Motor neuron (in vitro differentiated cells): ENCODE measurements around the gene PIK3C3. TPM values are rescaled to one million over a fixed set of nuclear protein-coding genes. Genes with fewer than 3 reads are reported as not detected.

Experiments
- ATAC-seq, 8 experiments: fragments of 200-7000 bp; cut with Tn5 transposase; replicated peaks in 6 of 8; 2 replicates each; pipeline ENCODE4 v1.8.0; 2021; ENCODE audit warnings: mild to moderate bottlenecking in 8 of 8, moderate library complexity in 8 of 8
- H3K27ac ChIP-seq, 2 donors: fragments of 250-450 bp; sonication (Bioruptor Pico); 2 replicates each; pipeline ENCODE4 v1.9.0; 2021; ENCODE audit warnings: antibody characterized with exemption in 2 of 2, mild to moderate bottlenecking in 2 of 2, moderate library complexity in 1 of 2
- H3K4me1 ChIP-seq, 2 donors: fragments of 250-450 bp; sonication (Bioruptor Pico); replicated peaks in 1 of 2; 2 replicates each; pipeline ENCODE4 v1.6.1; 2021; ENCODE audit warnings: antibody characterized with exemption in 2 of 2, mild to moderate bottlenecking in 2 of 2, moderate library complexity in 1 of 2
- H3K4me3 ChIP-seq, 5 donors: fragments of 250-450 bp; sonication (Bioruptor Pico); 2 replicates each; pipeline ENCODE4 v1.9.0; 2021; ENCODE audit warnings: antibody characterized with exemption in 5 of 5, mild to moderate bottlenecking in 5 of 5, moderate library complexity in 4 of 5
- WGBS, 10 experiments: fragments of 450-650 bp; shearing (Covaris generic); methylation state at CpG; one replicate each; pipeline ENCODE4 v1.0.0; 2022; 5-methylcytosine and 5-hydroxymethylcytosine counted together
- in situ Hi-C, 9 experiments: fragments of 400-800 bp; cut with MboI; loops; one replicate each; pipeline ENCODE4 v1.15.0; 2021; ENCODE audit warnings: low sequenced_read_pairs in 9 of 9, low pct_unique_long_range_greater_than_20kb in 2 of 9; ENCODE audit not compliant: unreplicated experiment in 9 of 9
- total RNA-seq, 8 experiments: library from RNA; unstranded; fragments of 300-600 nt; gene quantifications; 2 replicates each; pipeline versions ENCODE4 v1.2.3 to v1.2.4, GENCODE V29; 2022

Gene PIK3C3
- total RNA-seq, 8 experiments from 2014 or later = 28.0 to 125 (median 37.5) TPM

DNA sequence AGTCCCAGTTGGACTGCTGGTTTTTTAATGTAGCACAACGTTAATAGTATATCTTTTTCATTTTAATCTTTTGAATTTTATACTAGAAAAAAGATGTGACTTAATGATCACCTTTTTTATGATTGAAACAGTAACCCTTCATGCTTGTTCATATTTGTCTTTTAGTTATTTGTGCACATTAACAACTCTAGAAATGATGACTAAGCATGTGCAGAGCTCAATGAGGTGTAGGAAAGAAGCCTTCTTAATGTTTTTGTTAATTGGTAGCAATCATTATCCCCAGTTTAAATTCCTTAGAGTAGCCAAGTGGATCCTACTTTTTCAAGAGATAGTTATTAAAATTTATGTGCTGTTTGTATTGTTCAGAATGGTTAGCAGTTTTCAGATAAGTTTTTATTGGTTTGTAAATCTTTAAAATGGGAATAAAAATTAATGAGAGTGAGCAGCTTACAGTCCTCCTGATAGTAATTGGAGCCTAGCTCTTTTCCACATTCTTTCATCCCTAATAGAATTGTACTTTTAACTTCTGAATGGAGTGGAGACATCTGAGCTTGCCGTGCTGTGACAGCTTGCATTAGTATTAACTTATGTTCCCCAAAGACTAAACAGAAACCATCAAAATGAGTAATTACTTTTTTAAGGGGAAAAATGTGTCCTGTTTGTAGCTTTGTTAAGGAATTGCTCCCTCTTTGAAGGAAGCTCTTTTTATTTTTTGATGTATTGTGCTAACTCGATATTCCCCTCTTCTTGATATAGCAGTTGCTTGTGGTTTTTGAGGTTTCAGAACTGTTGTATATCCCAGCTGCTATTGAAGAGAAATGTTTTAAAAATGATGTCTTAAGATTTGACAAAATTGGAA, 17.3 kb downstream of the PIK3C3 start:
- H3K4me1 ChIP-seq = peaks cover 2 to 14% of the 10 kb centered on the region in 2 donors
- in situ Hi-C loops = no loop called here
- no peak overlapping the region for H3K4me3 ChIP-seq
- WGBS, 10 experiments = 5 to 75% (median 44%) methylated on average over 2 to 3 of the region's 3 CpGs
- no peak for ATAC-seq
- H3K27ac ChIP-seq = no peak overlapping the region

DNA sequence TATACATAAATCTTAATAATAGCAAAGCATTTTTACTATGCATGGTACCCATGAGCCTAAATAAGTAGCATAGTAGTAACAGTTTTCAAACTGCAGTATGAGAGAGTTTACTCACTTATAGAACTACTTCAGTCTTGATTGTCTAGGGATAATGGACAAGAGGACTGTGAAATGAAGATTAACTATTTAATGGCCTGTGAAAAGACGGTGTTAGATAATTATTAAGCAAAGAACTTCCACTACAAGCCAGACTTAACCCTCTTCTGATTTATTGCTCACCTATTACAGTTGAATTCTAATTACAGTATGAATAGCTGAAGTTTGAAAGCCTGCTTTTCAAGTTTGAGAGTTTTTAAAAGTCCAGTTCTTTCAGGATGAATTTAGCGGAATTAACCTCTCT, 18.9 kb downstream of the PIK3C3 start:
- peaks cover 2 to 14% of the 10 kb centered on the region in 2 donors for H3K4me1 ChIP-seq
- WGBS, 10 experiments = 42 to 100% (median 56%) methylated on average over 1 to 2 of the region's 2 CpGs; no CpG with 5 or more reads in 1 of the 10 experiments
- H3K4me3 ChIP-seq = no peak overlapping the region
- no peak overlapping the region for H3K27ac ChIP-seq
- ATAC-seq = no peak
- in situ Hi-C loops = no loop called here

DNA sequence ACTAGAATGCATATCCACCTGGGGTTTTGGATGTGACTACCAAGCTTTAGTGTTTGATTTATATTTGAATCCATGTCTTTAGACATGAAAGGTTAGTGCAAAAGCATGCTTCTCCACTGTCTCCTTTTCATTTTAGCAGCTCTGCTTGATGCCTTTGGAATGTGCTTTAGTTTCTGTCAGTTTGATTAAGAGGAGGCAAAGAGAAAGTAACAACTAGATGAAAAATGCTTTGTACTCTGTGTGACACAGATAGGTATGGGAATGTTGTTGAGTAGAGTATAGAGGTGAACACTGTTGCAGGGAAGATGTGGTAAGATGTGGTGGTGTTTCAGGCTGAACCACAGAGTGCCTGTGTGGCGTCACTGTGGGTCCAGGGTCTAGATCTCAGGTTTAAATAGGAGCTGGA, 19.8 kb downstream of the PIK3C3 start:
- in situ Hi-C loops = no loop called here
- peaks cover 2 to 14% of the 10 kb centered on the region in 2 donors for H3K4me1 ChIP-seq
- no peak overlapping the region for H3K27ac ChIP-seq
- WGBS, 10 experiments = 60 to 100% (median 100%) methylated on average over 1 of the region's 1 CpG; no CpG with 5 or more reads in 3 of the 10 experiments
- ATAC-seq = no peak
- H3K4me3 ChIP-seq = no peak overlapping the region

DNA sequence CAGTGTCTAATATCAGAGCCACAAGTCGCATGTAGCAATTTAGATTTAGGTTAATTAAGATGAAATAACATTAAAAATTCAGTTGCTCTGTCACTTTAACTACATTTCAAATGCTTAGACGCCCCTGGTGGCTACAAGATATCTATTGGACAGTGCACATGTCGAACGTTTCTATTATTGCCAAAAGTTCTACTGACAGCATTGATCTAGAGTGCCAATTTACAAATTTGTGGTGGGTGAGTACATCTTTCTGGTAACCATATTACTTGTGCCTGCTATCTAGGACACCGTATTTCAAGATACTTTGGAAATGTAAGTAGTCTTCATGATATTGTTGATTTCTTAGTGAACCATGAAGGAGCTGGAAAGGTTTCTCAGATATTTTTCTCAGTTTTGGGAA, 20.2 kb downstream of the PIK3C3 start:
- in situ Hi-C loops = no loop called here
- peaks cover 2 to 14% of the 10 kb centered on the region in 2 donors for H3K4me1 ChIP-seq
- ATAC-seq = no peak
- no peak overlapping the region for H3K27ac ChIP-seq
- H3K4me3 ChIP-seq = no peak overlapping the region
- WGBS, 10 experiments = 90 to 100% (median 93%) methylated on average over 2 to 5 of the region's 5 CpGs; no CpG with 5 or more reads in 3 of the 10 experiments

DNA sequence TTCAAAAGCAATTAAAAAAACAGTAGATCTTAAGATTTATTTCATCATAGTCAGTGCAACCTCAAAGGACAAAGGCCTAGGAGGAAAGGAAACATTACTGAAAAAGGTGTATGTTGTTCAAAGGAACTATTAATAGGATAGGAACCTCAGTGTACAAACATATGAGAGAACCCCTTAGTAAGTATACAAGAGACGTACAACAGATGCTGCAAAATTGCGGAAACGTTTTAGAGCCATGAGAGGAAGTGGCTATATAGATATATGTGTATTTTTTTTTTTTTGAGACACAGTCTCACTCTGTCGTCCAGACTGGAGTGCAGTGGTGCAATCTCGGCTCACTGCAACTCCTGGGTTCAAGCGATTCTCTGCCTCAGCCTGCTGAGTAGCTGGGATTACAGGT, 22.2 kb downstream of the PIK3C3 start:
- Histone ChIP-seq H3K4me1 (peaks cover 2 to 14% of the 10 kb centered on the region in 2 donors), H3K27ac (no peak overlapping the region), H3K4me3 (no peak overlapping the region)
- in situ Hi-C loops = no loop called here
- 86 to 100% (median 100%) methylated on average over 1 to 6 of the region's 6 CpGs; no CpG with 5 or more reads in 2 of the 10 experiments for WGBS, 10 experiments
- ATAC-seq = no peak

DNA sequence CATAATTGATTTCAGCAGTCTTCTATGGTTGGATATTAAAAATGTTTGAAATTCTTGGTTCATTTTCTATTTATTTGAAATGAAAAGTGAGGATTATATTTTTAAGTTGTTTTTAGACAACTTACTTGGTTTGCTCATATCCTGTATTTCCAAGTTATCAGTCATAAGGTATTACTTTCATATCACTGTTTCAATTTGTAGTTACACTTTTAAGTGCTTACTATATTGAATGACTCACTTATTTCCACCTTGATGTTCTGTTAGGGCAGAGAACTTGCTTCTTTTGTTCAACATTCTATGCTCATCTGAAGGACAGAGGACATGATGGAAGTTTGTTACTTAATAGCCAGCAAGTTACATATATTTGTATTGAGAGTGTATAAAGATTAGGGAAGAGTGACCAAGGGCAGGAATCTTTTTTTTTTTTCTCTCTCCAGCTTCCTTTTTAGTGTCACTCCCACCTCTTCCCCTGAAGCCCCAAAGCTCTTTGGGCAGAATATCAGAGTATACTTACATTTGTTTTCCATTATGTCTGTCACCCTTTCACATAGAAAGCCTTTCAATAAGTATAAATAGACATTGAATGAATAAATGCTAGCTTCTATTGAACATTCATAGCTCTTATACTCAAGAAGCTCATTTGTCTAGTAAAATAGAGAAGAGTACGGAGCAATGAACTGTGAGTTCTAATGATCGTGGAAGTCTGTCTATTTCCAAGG, 28.1 kb downstream of the PIK3C3 start:
- H3K4me3 ChIP-seq = no peak overlapping the region
- in situ Hi-C loops = no loop called here
- no peak for ATAC-seq
- no peak overlapping the region for H3K27ac ChIP-seq
- WGBS, 10 experiments = 77 to 100% (median 100%) methylated on average over 2 of the region's 2 CpGs; no CpG with 5 or more reads in 3 of the 10 experiments
- no peaks in the 10 kb centered on the region for H3K4me1 ChIP-seq

DNA sequence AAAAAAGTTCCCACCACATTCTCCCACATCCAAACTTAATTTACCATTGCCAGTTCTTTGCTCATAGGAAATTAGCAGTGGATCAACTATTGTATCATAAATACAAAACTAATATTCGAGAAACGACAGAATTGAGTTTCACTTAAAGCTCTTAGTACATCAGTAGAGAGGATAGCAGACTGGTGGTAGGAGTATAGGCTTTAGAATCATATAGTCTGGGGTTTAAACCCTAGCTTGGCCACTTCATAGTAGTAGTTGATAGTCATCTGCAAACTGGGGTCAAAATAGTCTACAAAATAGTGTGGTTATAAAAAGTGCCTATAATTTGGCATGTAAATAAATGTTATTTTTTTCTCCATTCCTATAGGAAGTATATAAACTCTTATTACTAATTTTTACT, 30.9 kb downstream of the PIK3C3 start:
- no peak for ATAC-seq
- in situ Hi-C loops = no loop called here
- no peak overlapping the region for H3K27ac ChIP-seq
- WGBS, 10 experiments = 100% methylated on average over 2 of the region's 2 CpGs; no CpG with 5 or more reads in 4 of the 10 experiments
- no peaks in the 10 kb centered on the region for H3K4me1 ChIP-seq
- no peak overlapping the region for H3K4me3 ChIP-seq

DNA sequence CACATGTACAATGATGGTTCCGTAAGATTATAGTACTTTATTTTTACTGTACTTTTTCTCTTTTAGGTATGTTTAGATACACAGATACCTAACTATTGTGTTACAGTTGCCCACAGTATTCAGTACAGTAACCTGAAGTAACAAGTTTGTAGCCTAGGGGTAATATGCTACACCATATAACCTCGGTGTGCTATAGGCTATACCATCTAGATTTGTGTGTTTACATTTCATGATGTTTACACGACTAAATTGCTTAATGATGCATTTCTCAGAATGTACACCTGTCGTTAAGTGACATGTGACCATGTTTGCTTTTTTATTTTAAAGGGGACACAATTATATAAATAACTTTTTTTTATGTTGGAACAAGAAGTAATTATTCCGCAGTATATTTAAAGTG, 34.5 kb downstream of the PIK3C3 start:
- H3K27ac ChIP-seq = no peak overlapping the region
- in situ Hi-C loops = no loop called here
- ATAC-seq = no peak
- peaks cover 0 to 13% of the 10 kb centered on the region in 2 donors for H3K4me1 ChIP-seq
- no peak overlapping the region for H3K4me3 ChIP-seq
- WGBS, 10 experiments = 86 to 100% (median 100%) methylated on average over 1 to 5 of the region's 5 CpGs

DNA sequence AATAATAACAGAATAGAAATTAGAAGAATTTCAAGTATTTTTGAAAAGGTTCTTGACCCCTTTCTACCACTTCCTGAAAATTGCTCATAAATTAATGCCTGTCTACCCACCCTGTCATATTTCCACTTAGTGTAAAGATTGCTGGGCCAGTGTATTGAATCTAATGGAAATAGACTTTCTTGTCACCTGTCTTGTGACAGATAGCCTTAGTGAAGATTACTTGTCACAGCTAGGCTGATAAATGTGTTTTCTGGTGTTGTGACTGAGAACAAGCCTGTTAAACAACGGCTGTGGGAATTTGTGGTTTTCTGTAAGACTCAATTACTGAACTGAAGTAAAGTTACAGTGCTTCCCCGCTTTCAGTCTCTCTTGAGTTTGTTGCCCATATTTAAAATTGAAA, 37.0 kb downstream of the PIK3C3 start:
- H3K27ac ChIP-seq = no peak overlapping the region
- H3K4me3 ChIP-seq = no peak overlapping the region
- in situ Hi-C loops = no loop called here
- ATAC-seq = peak in 5 of 8 experiments; percentile 67 to 98 (median 96)
- 25 to 91% (median 68%) methylated on average over 1 to 2 of the region's 2 CpGs for WGBS, 10 experiments
- peaks cover 0 to 13% of the 10 kb centered on the region in 2 donors for H3K4me1 ChIP-seq

DNA sequence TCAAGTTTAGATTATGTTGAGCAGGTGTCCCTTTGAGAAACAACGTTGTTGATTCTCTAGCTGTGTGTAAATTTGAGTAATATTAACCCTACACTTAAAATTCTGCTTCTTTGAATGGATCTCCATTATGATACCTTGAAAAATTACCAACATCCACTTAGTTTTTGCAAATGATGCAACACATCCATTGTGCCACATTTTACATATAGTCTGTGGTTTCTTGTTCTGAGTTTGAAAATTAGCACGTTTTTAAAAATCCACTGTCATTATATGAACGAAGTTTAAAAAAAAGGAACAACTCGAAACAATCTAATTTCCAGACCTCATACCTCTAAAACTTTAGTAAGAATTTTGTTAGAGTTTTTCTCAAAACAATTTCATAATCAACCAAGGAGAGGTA, 37.7 kb downstream of the PIK3C3 start:
- in situ Hi-C loops = no loop called here
- H3K4me3 ChIP-seq = no peak overlapping the region
- 65 to 98% (median 90%) methylated on average over 2 to 4 of the region's 4 CpGs for WGBS, 10 experiments
- peaks cover 0 to 13% of the 10 kb centered on the region in 2 donors for H3K4me1 ChIP-seq
- H3K27ac ChIP-seq = no peak overlapping the region
- ATAC-seq = no peak

DNA sequence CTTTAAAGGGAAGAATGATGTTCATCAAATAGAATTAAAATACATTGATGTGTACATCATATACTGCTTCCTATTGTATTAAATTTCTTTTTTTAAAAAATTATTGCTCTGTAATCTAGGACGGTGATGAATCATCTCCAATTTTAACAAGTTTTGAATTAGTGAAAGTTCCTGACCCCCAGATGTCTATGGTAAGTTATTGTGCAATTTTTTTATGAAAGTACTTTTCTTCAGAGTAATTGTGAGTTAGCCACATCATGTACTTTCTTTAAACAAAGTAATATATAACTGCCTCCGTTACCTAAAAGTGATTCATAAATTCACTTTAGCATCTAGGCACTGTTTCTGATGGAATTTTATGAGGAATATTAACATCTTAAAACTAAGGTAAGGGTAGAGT, 38.1 kb downstream of the PIK3C3 start:
- no peak overlapping the region for H3K27ac ChIP-seq
- in situ Hi-C loops = no loop called here
- ATAC-seq = no peak
- H3K4me3 ChIP-seq = no peak overlapping the region
- WGBS, 10 experiments = 76 to 100% (median 95%) methylated on average over 1 to 2 of the region's 2 CpGs
- peaks cover 0 to 13% of the 10 kb centered on the region in 2 donors for H3K4me1 ChIP-seq

DNA sequence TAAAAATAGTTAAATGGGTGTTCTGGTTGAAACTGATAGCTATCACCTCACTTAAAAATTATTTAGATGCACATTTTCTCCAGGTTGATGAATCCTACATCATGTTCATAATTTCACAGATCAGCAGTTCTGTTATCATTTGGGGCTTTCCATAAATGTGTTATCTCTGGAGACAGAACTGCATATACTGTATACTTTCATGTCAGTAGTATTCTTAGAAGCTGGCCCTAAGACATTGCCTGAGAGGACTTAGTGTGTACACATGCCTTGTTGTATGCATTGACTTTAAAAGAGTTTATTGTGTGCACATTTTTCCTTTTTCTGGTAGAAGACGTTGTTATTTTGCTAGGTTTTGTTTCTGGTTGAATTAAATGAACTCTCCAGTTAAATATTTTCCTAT, 41.0 kb downstream of the PIK3C3 start:
- no peak overlapping the region for H3K4me3 ChIP-seq
- WGBS, 10 experiments = 60 to 100% (median 93%) methylated on average over 1 of the region's 1 CpG; no CpG with 5 or more reads in 1 of the 10 experiments
- H3K4me1 ChIP-seq = peaks cover 0 to 19% of the 10 kb centered on the region in 2 donors
- H3K27ac ChIP-seq = no peak overlapping the region
- in situ Hi-C loops = no loop called here
- no peak for ATAC-seq

DNA sequence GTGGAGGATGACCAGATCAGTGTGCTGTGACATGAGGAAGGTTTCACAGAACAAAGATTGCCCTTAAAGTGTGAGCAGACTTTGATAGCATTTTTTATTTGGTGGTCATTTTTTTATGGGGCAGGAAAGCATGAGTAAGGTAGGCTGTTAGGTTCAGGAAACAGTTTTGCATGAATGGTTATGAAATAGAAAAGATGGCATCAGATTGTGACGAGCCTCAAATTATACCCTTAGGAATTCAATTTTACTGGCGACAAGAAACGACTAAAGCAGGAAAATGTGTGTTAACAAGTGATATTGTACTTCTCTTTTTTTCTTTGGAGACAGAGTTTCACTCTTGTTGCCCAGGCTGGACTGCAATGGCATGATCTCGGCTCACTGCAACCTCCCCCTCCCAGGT, 44.7 kb downstream of the PIK3C3 start:
- ATAC-seq = no peak
- 80 to 100% (median 100%) methylated on average over 1 to 4 of the region's 4 CpGs for WGBS, 10 experiments
- H3K4me1 ChIP-seq = peaks cover 6 to 18% of the 10 kb centered on the region in 2 donors
- no peak overlapping the region for H3K27ac ChIP-seq
- no peak overlapping the region for H3K4me3 ChIP-seq
- in situ Hi-C loops = no loop called here
